Neural progenitor cell (in vitro differentiated cells): ENCODE measurements around the gene OPRD1. TPM values are rescaled to one million over a fixed set of nuclear protein-coding genes. Genes with fewer than 3 reads are reported as not detected.
A peak's percentile ranks its signal among the peaks of the same experiment; 100 is the strongest.

Experiments
- DNase-seq: peaks from one replicate; pipeline ENCODE4 v3.0.0-alpha.2; 2016; ENCODE audit warnings: low spot score
- H2AFZ ChIP-seq: fragments of 200-600 bp; sonication (generic); replicated peaks from 2 replicates; pipeline ENCODE4 v1.6.1; 2016; ENCODE audit warnings: antibody characterized with exemption
- H3F3A ChIP-seq: fragments of 200-600 bp; sonication (generic); 2 replicates; pipeline ENCODE4 v1.6.1; 2016; ENCODE audit warnings: antibody characterized with exemption, low read depth
- H3K27ac ChIP-seq: fragments of 200-600 bp; sonication (generic); 2 replicates; pipeline ENCODE4 v1.5.1; 2016; ENCODE audit warnings: mild to moderate bottlenecking
- H3K27me3 ChIP-seq: fragments of 200-600 bp; sonication (generic); 2 replicates; pipeline ENCODE4 v1.6.1; 2016; ENCODE audit warnings: mild to moderate bottlenecking, moderate library complexity
- H3K36me3 ChIP-seq: fragments of 200-600 bp; sonication (generic); 2 replicates; pipeline ENCODE4 v1.5.1; 2016
- H3K4me1 ChIP-seq: fragments of 200-600 bp; sonication (generic); 2 replicates; pipeline ENCODE4 v1.6.1; 2016; ENCODE audit warnings: mixed run types
- H3K4me2 ChIP-seq: fragments of 200-600 bp; sonication (generic); 2 replicates; pipeline ENCODE4 v1.6.1; 2016
- H3K4me3 ChIP-seq: fragments of 200-600 bp; sonication (generic); 2 replicates; pipeline ENCODE4 v1.5.1; 2016
- H3K79me2 ChIP-seq: fragments of 200-600 bp; sonication (generic); 2 replicates; pipeline ENCODE4 v1.6.1; 2016; ENCODE audit warnings: low read depth
- H3K9ac ChIP-seq: fragments of 200-600 bp; sonication (generic); 2 replicates; pipeline ENCODE4 v1.6.1; 2016
- H3K9me3 ChIP-seq: fragments of 200-600 bp; sonication (generic); 2 replicates; pipeline ENCODE4 v1.5.1; 2016; ENCODE audit warnings: low read depth
- H4K20me1 ChIP-seq: fragments of 200-600 bp; sonication (generic); 2 replicates; pipeline ENCODE4 v1.6.1; 2016; ENCODE audit warnings: low read depth
- H3K27ac Mint-ChIP-seq: 3 replicates; pipeline ENCODE4 v1.8.0; 2021; ENCODE audit warnings: mixed read lengths
- H3K27me3 Mint-ChIP-seq: 2 replicates; pipeline ENCODE4 v1.8.0; 2022; ENCODE audit warnings: low read depth, mild to moderate bottlenecking, inconsistent platforms, moderate library complexity, mixed read lengths; ENCODE audit not compliant: insufficient read depth
- H3K36me3 Mint-ChIP-seq: 3 replicates; pipeline ENCODE4 v1.8.0; 2021; ENCODE audit warnings: mixed read lengths
- H3K4me1 Mint-ChIP-seq: 3 replicates; pipeline ENCODE4 v1.8.0; 2021; ENCODE audit warnings: mixed read lengths
- H3K4me3 Mint-ChIP-seq: 3 replicates; pipeline ENCODE4 v1.8.0; 2021; ENCODE audit warnings: mild to moderate bottlenecking, moderate library complexity, mixed read lengths
- H3K9me3 Mint-ChIP-seq: 3 replicates; pipeline ENCODE4 v1.8.0; 2020; ENCODE audit warnings: mixed read lengths
- EZH2 ChIP-seq: fragments of 200-600 bp; sonication (generic); IDR thresholded peaks from 2 replicates; pipeline ENCODE4 v1.6.1; 2017; ENCODE audit warnings: antibody characterized with exemption, mild to moderate bottlenecking, moderate library complexity
- EZH2phosphoT487 ChIP-seq: fragments of 200-600 bp; sonication (generic); IDR thresholded peaks from 2 replicates; pipeline ENCODE4 v1.6.1; 2017; ENCODE audit warnings: antibody characterized with exemption
- total RNA-seq: library from RNA; depleted of rRNA; stranded (reverse); fragments of >200 nt; gene quantifications from 2 replicates; pipeline ENCODE4 v1.2.3, GENCODE V29; 2015; ENCODE audit warnings: low replicate concordance
- TF ChIP-seq, protein P1 (sequence below): fragments of 200-600 bp; sonication (generic); IDR thresholded peaks from 2 replicates; pipeline ENCODE4 v1.5.1; 2017; ENCODE audit warnings: antibody characterized with exemption, mild to moderate bottlenecking

OPRD1 gene
- total RNA-seq, 1 donor from 2014 or later = 0.37 TPM

DNA sequence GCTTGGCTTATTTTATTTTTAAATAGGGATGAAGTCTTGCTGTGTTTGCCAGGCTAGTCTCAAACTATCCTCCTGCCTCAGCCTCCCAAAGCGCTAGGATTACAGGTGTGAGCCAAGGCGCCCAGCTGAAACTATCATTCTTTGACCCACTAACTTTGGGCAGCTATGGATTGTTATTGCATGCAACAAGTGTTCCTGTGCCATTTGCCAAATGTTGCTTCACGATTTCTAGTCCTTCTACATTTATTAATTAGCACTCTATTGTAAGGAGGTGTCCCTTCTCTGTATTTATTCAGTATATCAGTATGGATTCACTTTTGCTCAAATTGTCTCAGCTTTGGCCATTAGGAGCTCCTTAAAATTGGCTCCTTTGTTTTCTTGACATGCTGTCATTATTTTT is 38.9 kb upstream of the OPRD1 start:
- H3K4me3 Mint-ChIP-seq = no peak overlapping the region
- H3K27ac Mint-ChIP-seq = no peak overlapping the region
- H3K36me3 ChIP-seq = peaks cover 3% of the 10 kb centered on the region
- H3F3A ChIP-seq = peaks cover 51% of the 10 kb centered on the region
- H4K20me1 ChIP-seq = peaks cover 64% of the 10 kb centered on the region
- H3K27me3 Mint-ChIP-seq = peaks cover 2% of the 10 kb centered on the region
- no peaks in the 10 kb centered on the region for H3K4me1 ChIP-seq
- TF ChIP-seq EZH2 (no peak), EZH2phosphoT487 (no peak)
- TF ChIP-seq, protein P1, sequence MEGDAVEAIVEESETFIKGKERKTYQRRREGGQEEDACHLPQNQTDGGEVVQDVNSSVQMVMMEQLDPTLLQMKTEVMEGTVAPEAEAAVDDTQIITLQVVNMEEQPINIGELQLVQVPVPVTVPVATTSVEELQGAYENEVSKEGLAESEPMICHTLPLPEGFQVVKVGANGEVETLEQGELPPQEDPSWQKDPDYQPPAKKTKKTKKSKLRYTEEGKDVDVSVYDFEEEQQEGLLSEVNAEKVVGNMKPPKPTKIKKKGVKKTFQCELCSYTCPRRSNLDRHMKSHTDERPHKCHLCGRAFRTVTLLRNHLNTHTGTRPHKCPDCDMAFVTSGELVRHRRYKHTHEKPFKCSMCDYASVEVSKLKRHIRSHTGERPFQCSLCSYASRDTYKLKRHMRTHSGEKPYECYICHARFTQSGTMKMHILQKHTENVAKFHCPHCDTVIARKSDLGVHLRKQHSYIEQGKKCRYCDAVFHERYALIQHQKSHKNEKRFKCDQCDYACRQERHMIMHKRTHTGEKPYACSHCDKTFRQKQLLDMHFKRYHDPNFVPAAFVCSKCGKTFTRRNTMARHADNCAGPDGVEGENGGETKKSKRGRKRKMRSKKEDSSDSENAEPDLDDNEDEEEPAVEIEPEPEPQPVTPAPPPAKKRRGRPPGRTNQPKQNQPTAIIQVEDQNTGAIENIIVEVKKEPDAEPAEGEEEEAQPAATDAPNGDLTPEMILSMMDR = no peak
- peak overlapping the region; percentile 54 for H3K27ac ChIP-seq
- H3K9me3 ChIP-seq = no peaks in the 10 kb centered on the region
- no peak overlapping the region for H3K4me2 ChIP-seq
- no peak overlapping the region for H2AFZ ChIP-seq
- H3K9ac ChIP-seq = no peak overlapping the region
- H3K79me2 ChIP-seq = peaks cover 27% of the 10 kb centered on the region
- DNase-seq = no peak
- no peaks in the 10 kb centered on the region for H3K4me1 Mint-ChIP-seq
- peaks cover 20% of the 10 kb centered on the region for H3K36me3 Mint-ChIP-seq
- no peaks in the 10 kb centered on the region for H3K9me3 Mint-ChIP-seq
- H3K27me3 ChIP-seq = no peaks in the 10 kb centered on the region
- H3K4me3 ChIP-seq = no peak overlapping the region

DNA sequence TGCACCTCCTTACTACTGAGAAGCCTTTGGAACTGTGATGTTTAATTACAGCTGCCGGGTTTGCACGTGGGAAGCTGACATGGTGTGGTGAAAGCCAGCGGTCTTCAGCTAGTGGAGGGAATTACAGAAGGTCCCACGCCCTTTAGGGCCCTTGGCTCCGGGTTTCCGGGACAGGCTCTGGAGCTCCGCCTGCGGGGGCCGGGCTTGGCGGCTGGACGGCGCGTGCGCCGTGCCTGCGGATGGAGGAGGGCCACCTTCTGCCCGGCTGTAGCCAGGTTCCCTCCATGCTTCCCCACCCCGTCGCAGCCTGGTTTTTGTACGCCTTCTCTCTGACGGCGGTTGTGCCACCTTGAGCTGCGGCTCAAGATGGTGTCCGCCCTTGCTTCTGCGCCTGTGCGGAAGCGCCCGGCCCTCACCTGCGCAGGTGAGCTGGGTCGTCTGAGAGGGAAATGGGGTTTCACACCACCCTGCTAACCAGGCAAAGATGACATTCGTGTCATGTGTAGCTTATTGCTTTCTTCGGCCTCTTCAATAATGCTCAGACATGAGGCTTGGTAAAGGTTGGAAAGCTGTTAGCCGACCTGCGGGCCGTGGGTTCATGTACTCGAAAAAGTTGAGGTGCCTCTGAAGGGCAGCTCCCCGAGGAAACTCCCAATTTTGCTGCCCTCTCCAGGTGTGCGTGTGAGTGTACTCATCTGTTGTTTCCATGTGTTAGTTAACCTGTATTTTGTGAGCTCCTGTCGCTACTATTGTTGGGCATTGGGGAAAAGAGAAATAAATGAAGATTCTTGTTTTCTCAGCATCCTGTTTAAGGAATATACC is 36.6 kb upstream of the OPRD1 start:
- Mint-ChIP-seq H3K4me3 (no peak overlapping the region), H3K27me3 (peaks cover 3% of the 10 kb centered on the region), H3K4me1 (no peaks in the 10 kb centered on the region), H3K27ac (no peak overlapping the region), H3K9me3 (no peaks in the 10 kb centered on the region), H3K36me3 (peaks cover 8% of the 10 kb centered on the region)
- Histone ChIP-seq H3K9ac (no peak overlapping the region), H3K27me3 (no peaks in the 10 kb centered on the region), H3K4me1 (no peaks in the 10 kb centered on the region), H3K36me3 (no peaks in the 10 kb centered on the region), H4K20me1 (peaks cover 42% of the 10 kb centered on the region), H3K79me2 (peaks cover 7% of the 10 kb centered on the region), H3K4me3 (no peak overlapping the region), H3K9me3 (no peaks in the 10 kb centered on the region), H3K27ac (no peak overlapping the region), H3K4me2 (no peak overlapping the region), H2AFZ (no peak overlapping the region), H3F3A (peaks cover 51% of the 10 kb centered on the region)
- TF ChIP-seq, protein P1 = no peak
- TF ChIP-seq EZH2 (no peak), EZH2phosphoT487 (no peak)
- DNase-seq = peak; percentile 23

DNA sequence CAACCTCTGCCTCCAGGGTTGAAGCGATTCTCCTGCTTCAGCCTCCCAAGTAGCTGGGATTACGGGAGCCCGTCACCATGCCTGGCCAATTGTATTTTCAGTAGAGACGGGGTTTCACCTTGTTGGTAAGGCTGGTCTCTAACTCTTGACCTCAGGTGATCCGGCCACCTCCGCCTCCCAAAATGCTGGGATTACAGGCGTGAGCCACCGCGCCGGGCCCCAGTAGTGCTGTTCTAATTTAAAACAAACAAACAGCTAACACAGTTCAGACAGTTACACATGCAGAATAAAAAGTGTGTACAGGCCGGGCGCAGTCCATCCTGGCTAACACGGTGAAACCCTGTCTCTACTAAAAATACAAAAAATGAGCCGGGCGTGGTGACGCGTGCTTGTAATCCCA is 35.6 kb upstream of the OPRD1 start:
- H2AFZ ChIP-seq = no peak overlapping the region
- H3K9me3 ChIP-seq = no peaks in the 10 kb centered on the region
- peaks cover 35% of the 10 kb centered on the region for H4K20me1 ChIP-seq
- no peaks in the 10 kb centered on the region for H3K27me3 ChIP-seq
- peaks cover 8% of the 10 kb centered on the region for H3K36me3 Mint-ChIP-seq
- H3K27ac ChIP-seq = no peak overlapping the region
- H3K9ac ChIP-seq = no peak overlapping the region
- TF ChIP-seq, protein P1 = no peak
- TF ChIP-seq EZH2 (no peak), EZH2phosphoT487 (no peak)
- peaks cover 3% of the 10 kb centered on the region for H3K27me3 Mint-ChIP-seq
- H3K9me3 Mint-ChIP-seq = no peaks in the 10 kb centered on the region
- H3F3A ChIP-seq = peaks cover 50% of the 10 kb centered on the region
- no peak for DNase-seq
- no peak overlapping the region for H3K4me3 ChIP-seq
- H3K4me3 Mint-ChIP-seq = no peak overlapping the region
- H3K4me1 Mint-ChIP-seq = peaks cover 5% of the 10 kb centered on the region
- no peaks in the 10 kb centered on the region for H3K4me1 ChIP-seq
- no peaks in the 10 kb centered on the region for H3K36me3 ChIP-seq
- H3K4me2 ChIP-seq = no peak overlapping the region
- no peak overlapping the region for H3K27ac Mint-ChIP-seq
- no peaks in the 10 kb centered on the region for H3K79me2 ChIP-seq
